OCI-LY1 (cell line): ENCODE results near the gene TNRC6A.
"Not testable (repeated sequence)": the region's sequence is repeated elsewhere in the genome, so short reads cannot be mapped to it uniquely, and the experiment has no call there.

Experiments
- H2AFZ ChIP-seq: fragments of 200-600 bp; sonication (generic), shearing (Covaris generic); 2 replicates; pipeline ENCODE4 v1.6.0; 2014; ENCODE audit warnings: antibody characterized with exemption, mild to moderate bottlenecking, low read length
- H3F3A ChIP-seq: fragments of 200-600 bp; sonication (generic), shearing (Covaris generic); 2 replicates; pipeline ENCODE4 v1.6.0; 2014; ENCODE audit warnings: mild to moderate bottlenecking, antibody characterized with exemption, low read length, moderate library complexity; ENCODE audit not compliant: insufficient read depth
- H3K27ac ChIP-seq: fragments of 200-600 bp; sonication (generic); 2 replicates; pipeline ENCODE4 v1.5.1; 2014; ENCODE audit warnings: low read length, mixed run types, mild to moderate bottlenecking, low read depth; ENCODE audit not compliant: poor library complexity, severe bottlenecking
- H3K27me3 ChIP-seq: fragments of 200-600 bp; sonication (generic); 2 replicates; pipeline ENCODE4 v1.6.0; 2014; ENCODE audit warnings: antibody characterized with exemption, mild to moderate bottlenecking, low read length, moderate library complexity; ENCODE audit not compliant: insufficient read depth
- H3K36me3 ChIP-seq: fragments of 200-600 bp; sonication (generic); 2 replicates; pipeline ENCODE4 v1.6.1; 2014; ENCODE audit warnings: mild to moderate bottlenecking, antibody characterized with exemption, low read length, moderate library complexity, mixed read lengths; ENCODE audit not compliant: insufficient read depth
- H3K4me1 ChIP-seq: fragments of 200-600 bp; sonication (generic); 2 replicates; pipeline ENCODE4 v1.5.1; 2014; ENCODE audit warnings: mild to moderate bottlenecking, low read length, moderate library complexity; ENCODE audit not compliant: insufficient read depth, severe bottlenecking
- H3K4me2 ChIP-seq: fragments of 200-600 bp; sonication (generic), shearing (Covaris generic); 2 replicates; pipeline ENCODE4 v1.6.1; 2014; ENCODE audit warnings: low read length
- H3K4me3 ChIP-seq: fragments of 200-600 bp; sonication (generic); 2 replicates; pipeline ENCODE4 v1.5.1; 2014; ENCODE audit warnings: low read length, low read depth, mild to moderate bottlenecking, mixed read lengths; ENCODE audit not compliant: poor library complexity, severe bottlenecking
- H3K79me2 ChIP-seq: fragments of 200-600 bp; shearing (Covaris generic); 2 replicates; pipeline ENCODE4 v1.6.1; 2016; ENCODE audit warnings: mixed run types, low read length, mixed read lengths; ENCODE audit not compliant: insufficient read depth
- H3K9ac ChIP-seq: fragments of 200-600 bp; sonication (generic), shearing (Covaris generic); 2 replicates; pipeline ENCODE4 v1.6.1; 2014; ENCODE audit warnings: mild to moderate bottlenecking, low read length, mixed read lengths
- H3K9me2 ChIP-seq: fragments of 200-600 bp; sonication (generic), shearing (Covaris generic); 2 replicates; pipeline ENCODE4 v1.6.1; 2014; ENCODE audit warnings: low read depth, mild to moderate bottlenecking, low read length, mixed read lengths
- H3K9me3 ChIP-seq: fragments of 200-600 bp; shearing (Covaris generic); 2 replicates; pipeline ENCODE4 v1.6.1; 2014; ENCODE audit warnings: low read length, mixed read lengths
- H4K20me1 ChIP-seq: fragments of 200-600 bp; sonication (generic), shearing (Covaris generic); 2 replicates; pipeline ENCODE4 v1.6.0; 2016; ENCODE audit warnings: mild to moderate bottlenecking, low read length; ENCODE audit not compliant: insufficient read depth
- EZH2 ChIP-seq: fragments of 200-600 bp; sonication (generic), shearing (Covaris generic); IDR thresholded peaks from 2 replicates; pipeline ENCODE4 v1.8.0; 2017; ENCODE audit warnings: borderline replicate concordance, mixed run types, mild to moderate bottlenecking, antibody characterized with exemption, low read length, moderate library complexity, mixed read lengths
- TF ChIP-seq, protein P1 (sequence below): fragments of 200-600 bp; sonication (generic), shearing (Covaris generic); IDR thresholded peaks from 2 replicates; pipeline ENCODE4 v1.5.1; 2017; ENCODE audit warnings: mild to moderate bottlenecking, antibody characterized with exemption, low read length, moderate library complexity, mixed read lengths

The TNRC6A gene

DNA sequence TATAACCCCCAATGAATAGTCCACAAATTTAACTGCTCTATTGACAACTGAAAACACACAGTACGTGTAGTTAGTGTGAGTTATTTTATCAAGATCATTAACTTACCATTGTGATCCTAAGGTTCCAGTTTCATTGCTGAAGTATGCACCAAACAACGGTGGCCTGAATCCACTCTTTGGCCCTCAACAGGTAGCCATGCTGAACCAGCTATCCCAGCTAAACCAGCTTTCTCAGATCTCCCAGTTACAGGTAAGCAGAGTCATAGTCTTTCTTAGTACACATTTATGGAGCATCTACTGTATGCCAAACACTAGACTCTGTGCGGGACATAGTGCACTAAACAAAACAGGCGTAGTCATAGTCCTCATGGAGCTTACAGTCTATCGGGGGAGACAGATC lies 76.0 kb downstream of the TNRC6A start:
- H3K27ac ChIP-seq, result no peak overlapping the region
- H3K79me2 ChIP-seq, result no peaks in the 10 kb centered on the region
- no peak overlapping the region for H3K4me3 ChIP-seq
- peaks cover 95% of the 10 kb centered on the region for H3K36me3 ChIP-seq
- H3K9me2 ChIP-seq, result no peaks in the 10 kb centered on the region
- H3K27me3 ChIP-seq, result no peaks in the 10 kb centered on the region
- no peak overlapping the region for H3K4me2 ChIP-seq
- no peaks in the 10 kb centered on the region for H3K9me3 ChIP-seq
- H3K9ac ChIP-seq, result no peak overlapping the region
- no peaks in the 10 kb centered on the region for H3K4me1 ChIP-seq
- no peak overlapping the region for H2AFZ ChIP-seq
- H3F3A ChIP-seq, result no peaks in the 10 kb centered on the region
- TF ChIP-seq, protein P1, sequence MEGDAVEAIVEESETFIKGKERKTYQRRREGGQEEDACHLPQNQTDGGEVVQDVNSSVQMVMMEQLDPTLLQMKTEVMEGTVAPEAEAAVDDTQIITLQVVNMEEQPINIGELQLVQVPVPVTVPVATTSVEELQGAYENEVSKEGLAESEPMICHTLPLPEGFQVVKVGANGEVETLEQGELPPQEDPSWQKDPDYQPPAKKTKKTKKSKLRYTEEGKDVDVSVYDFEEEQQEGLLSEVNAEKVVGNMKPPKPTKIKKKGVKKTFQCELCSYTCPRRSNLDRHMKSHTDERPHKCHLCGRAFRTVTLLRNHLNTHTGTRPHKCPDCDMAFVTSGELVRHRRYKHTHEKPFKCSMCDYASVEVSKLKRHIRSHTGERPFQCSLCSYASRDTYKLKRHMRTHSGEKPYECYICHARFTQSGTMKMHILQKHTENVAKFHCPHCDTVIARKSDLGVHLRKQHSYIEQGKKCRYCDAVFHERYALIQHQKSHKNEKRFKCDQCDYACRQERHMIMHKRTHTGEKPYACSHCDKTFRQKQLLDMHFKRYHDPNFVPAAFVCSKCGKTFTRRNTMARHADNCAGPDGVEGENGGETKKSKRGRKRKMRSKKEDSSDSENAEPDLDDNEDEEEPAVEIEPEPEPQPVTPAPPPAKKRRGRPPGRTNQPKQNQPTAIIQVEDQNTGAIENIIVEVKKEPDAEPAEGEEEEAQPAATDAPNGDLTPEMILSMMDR, result no peak
- TF ChIP-seq EZH2, result no peak
- no peaks in the 10 kb centered on the region for H4K20me1 ChIP-seq

DNA sequence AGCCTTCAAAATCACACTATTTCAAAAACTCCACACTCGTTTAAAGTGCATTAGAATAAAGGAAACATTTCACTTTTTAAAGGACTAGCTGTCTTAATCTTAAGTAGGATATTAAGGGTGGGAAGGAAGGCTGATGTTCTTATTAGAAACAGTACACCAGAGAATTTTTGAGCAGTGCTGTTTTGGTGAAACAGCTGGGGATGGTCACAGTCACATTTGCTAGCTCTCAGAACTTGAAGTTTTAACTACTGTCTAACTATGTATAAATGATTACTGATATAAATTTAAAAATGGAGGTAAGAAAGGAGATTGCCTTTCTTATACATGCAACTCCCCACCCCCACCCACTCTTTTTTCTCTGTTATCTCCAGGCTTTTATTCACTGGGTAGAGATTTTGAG lies 77.8 kb downstream of the TNRC6A start:
- no peaks in the 10 kb centered on the region for H3K4me1 ChIP-seq
- H3K9me3 ChIP-seq, result no peaks in the 10 kb centered on the region
- H3K79me2 ChIP-seq, result no peaks in the 10 kb centered on the region
- no peaks in the 10 kb centered on the region for H3K27me3 ChIP-seq
- no peak overlapping the region for H2AFZ ChIP-seq
- peaks cover 92% of the 10 kb centered on the region for H3K36me3 ChIP-seq
- no peak overlapping the region for H3K9ac ChIP-seq
- no peak overlapping the region for H3K4me2 ChIP-seq
- no peaks in the 10 kb centered on the region for H4K20me1 ChIP-seq
- H3K4me3 ChIP-seq, result no peak overlapping the region
- H3F3A ChIP-seq, result no peaks in the 10 kb centered on the region; the same call in 1 of the 2 replicates
- no peaks in the 10 kb centered on the region for H3K9me2 ChIP-seq
- TF ChIP-seq, protein P1, result no peak
- no peak for TF ChIP-seq EZH2
- no peak overlapping the region for H3K27ac ChIP-seq

DNA sequence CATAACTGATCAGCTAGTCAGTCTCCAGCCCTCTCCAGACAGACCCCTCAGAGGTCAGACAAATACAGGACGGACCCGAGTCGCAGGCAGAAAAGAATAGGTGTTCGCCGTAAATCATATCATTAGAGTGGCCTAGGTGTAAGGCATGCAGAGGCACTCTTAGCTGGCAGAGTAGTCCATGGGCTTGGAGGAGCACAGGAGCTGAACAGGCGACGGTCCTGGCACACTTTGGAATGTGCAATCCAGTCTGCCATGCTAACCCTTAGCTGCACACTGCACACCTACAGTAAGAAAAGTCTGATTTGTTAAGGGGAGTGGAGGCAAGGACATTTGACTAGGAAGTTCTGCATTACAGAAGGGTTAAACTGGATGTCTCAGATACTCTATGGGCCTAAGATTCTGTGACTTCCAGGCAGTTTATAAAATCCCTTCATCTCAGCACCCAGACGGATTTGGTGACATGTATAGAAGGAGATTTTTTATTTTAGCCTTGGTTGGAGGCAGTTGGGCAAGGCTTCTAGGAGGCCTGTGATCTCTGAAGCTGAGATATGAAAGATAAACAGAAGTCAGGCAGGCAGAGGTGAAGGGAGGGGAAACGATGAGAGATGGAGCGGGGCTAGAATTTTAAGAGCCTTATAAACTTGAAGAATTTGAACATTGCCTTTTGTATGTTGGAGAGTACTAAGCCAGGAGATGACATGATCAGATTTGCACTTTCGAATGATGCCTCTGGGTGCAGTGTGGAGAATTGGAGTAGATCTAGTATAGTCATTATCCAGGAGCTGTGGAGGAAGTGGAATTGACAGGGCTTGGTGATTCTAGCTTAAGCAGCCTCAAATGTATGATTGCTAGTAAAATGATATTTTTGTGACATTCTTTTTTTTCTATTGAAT lies 81.7 kb downstream of the TNRC6A start:
- TF ChIP-seq, protein P1, result no peak
- no peak for TF ChIP-seq EZH2
- Histone ChIP-seq H3K9me3 (no peaks in the 10 kb centered on the region), H3K9ac (no peak overlapping the region), H3K9me2 (no peaks in the 10 kb centered on the region), H3K27ac (no peak overlapping the region), H3K4me1 (no peaks in the 10 kb centered on the region), H3K79me2 (no peaks in the 10 kb centered on the region), H4K20me1 (no peaks in the 10 kb centered on the region), H2AFZ (no peak overlapping the region), H3K4me3 (no peak overlapping the region), H3K36me3 (peaks cover 93% of the 10 kb centered on the region), H3K4me2 (no peak overlapping the region), H3K27me3 (no peaks in the 10 kb centered on the region), H3F3A (no peaks in the 10 kb centered on the region; the same call in 1 of the 2 replicates)

DNA sequence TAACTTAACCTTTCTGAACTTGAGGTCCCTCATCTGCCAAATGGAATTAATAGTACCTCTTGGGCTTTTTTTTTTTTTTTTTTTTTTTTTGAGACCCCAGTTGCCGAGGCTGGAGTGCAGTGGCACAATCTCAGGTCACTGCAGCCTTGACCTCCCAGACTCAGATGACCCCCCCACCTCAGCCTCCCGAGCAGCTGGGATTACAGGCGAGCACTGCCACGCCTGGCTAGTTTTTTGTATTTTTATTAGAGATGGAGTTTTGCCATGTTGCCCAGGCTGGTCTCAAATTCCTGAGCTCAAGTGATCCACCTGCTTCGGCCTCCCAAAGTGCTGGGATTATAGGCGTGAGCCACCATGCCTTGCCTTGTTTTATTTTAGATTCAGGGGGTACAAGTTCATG lies 83.4 kb downstream of the TNRC6A start:
- H3F3A ChIP-seq, H4K20me1 ChIP-seq, H3K27ac ChIP-seq, H3K9me3 ChIP-seq, H3K4me1 ChIP-seq, H3K9me2 ChIP-seq, H3K4me3 ChIP-seq, H3K27me3 ChIP-seq, H3K79me2 ChIP-seq, H3K9ac ChIP-seq, H3K4me2 ChIP-seq, H2AFZ ChIP-seq: not testable (repeated sequence)
- H3K36me3 ChIP-seq, result peaks cover 92% of the 10 kb centered on the region
